Posterior vena cava (tissue), 2 donors: ENCODE data around the gene GOLGA8N. TPM values are rescaled to one million over a fixed set of nuclear protein-coding genes. Genes with fewer than 3 reads are reported as not detected.
"Not testable (repeated sequence)": the region's sequence is repeated elsewhere in the genome, so short reads cannot be mapped to it uniquely, and the experiment has no call there.

Experiments used
- DNase-seq: peaks from one replicate; pipeline ENCODE4 v3.0.0-alpha.2; 2020; ENCODE audit warnings: low spot score
- intact Hi-C, 2 donors: fragments of 100-400 bp; cut with DNase I; formaldehyde crosslinking; loops; one replicate each; pipeline versions ENCODE4 v1.14.1 to v1.14.2; 2022 to 2023
- long read RNA-seq, 2 donors: library from polyadenylated mRNA; unstranded; transcript quantifications; one replicate each; pipeline ENCODE4 v2.0.0, GENCODE V29; 2020 to 2021
- total RNA-seq, 2 donors: library from RNA; stranded (reverse); fragmentation: NEBNext Ultra II Directional; extraction: Animal tissue kit (Norgen Biotek cat#: 25700); gene quantifications; one replicate each; pipeline ENCODE4 v1.2.1, GENCODE V29; 2021
- donor health status: DM: yes; HTN: yes; CAD: no.
- donor health status: DM: yes; HTN: yes; CAD: no.

The GOLGA8N gene
- total RNA-seq, result 10 to 100 TPM; 11.9 to 19.4 TPM
- long read RNA-seq, donor 1, partial matches to known transcripts, result 0 of 2 reads
- long read RNA-seq, donor 1, other reads (novel, unspliced or antisense), result 2 of 2 reads
- long read RNA-seq, donor 2, result 0 reads

DNA sequence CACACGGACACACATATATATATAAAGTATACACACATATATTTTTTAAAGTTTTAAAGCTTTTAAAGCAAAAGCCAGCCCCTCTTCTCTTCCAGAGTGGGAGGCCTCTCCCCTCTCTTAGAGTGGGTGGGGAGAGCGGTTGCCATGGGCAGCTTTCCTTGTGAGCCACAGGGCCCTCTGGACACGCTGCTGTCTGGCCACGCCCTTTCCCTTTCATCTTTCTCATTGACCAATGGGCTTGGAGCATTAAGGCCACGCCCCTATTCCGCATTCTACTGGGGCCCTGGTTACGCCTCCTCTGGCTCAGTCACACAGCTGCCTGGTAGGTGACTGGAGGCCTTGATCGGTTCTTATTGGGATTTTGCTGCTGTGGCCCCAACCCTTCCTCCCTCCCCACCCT is at the start of gene GOLGA8N:
Gene GOLGA8N (plus strand): TSS at position 306 of the 400 bp plus-strand sequence.
- DNase-seq, intact Hi-C loops: not testable (repeated sequence)

DNA sequence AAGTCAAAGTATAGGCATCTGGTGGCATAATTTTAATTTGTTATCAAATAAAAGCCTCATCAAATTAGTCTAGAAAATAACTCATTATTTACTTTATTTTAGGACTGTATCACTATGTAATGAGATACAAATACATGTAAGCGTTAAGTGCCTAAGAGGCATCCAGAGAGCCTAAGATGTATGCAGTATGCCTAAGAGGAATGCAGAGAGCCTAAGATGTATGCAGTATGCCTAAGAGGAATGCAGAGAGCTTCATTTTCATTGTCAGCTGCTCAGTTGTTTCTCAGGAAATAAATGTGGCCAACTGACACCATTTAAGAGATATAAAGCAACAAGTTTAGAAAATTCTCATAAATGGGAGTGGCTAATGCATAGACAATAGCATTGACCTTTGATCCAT is 49.8 kb upstream of the GOLGA8N start:
- intact Hi-C loops, DNase-seq: not testable (repeated sequence)

DNA sequence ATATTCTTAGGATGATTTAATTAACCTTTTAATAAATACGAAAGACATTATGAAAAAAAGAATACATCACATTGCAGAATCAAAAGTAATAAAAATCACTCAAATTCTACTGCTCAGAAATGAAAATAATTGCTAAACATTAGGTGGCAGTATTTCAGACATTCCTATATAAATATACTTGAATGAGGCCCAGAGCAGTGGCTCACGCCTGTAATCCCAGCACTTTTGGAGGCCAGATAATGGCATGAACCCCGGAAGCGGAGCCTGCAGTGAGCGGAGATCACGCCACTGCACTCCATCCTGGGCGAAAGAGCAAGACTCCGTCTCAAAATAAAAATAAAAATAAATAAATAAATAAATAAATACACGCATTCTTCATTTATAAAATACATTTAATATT is 48.1 kb upstream of the GOLGA8N start:
- intact Hi-C loops, DNase-seq: not testable (repeated sequence)

DNA sequence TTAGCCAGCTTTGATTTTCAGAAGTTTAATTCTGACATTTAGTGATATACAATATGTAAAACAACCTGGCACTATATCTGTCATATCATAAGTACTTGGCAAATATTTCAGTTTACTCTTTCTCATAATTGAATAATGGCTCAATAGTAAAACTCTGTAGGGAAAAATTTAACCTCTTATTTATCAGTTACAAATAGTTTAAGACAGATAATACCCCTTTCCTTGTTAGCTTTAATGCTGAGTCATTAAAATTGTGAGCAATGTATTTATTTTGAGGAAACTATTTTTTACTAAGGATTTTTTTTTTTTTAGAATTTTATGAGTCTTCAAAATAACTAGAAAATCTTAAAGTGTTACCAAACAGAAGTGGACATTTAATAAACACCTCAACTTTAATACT is 38.7 kb upstream of the GOLGA8N start:
- intact Hi-C loops, DNase-seq: not testable (repeated sequence)

DNA sequence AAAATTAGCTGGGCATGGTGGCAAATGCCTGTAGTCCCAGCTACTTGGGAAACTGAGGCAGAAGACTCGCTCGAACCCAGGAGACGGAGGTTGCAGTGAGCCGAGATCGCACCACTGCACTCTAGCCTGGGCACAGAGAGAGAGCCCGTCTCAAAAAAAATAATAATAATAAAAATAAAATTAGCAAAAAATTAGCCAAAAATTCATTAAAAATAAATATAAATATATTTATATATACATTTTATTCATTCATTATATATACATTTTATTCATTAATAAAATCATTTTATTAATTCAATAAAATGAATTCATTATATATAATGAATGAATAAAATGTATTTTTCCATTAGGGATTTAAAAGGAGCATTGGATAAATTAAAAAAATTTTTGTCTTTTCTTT is 31.1 kb upstream of the GOLGA8N start:
- intact Hi-C loops, DNase-seq: not testable (repeated sequence)

DNA sequence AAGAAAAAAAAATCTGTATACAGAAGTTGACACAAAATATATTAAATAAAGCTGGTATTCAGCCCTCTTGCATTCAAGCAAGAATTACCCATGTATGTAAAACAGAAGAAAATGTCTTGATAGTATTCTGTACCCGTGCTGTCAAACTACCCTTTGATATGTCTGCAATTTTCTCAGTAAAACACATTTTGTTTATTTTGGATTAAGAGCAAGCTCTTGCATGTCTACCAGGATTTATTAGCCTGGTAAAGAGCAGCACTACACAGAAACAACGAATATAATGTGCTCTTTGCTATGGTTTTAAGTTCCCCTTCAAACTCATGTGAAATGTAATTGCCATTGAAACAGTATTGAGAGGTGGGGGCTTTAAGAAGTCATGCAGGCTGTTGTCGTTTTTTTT is 24.3 kb upstream of the GOLGA8N start:
- DNase-seq, intact Hi-C loops: not testable (repeated sequence)

DNA sequence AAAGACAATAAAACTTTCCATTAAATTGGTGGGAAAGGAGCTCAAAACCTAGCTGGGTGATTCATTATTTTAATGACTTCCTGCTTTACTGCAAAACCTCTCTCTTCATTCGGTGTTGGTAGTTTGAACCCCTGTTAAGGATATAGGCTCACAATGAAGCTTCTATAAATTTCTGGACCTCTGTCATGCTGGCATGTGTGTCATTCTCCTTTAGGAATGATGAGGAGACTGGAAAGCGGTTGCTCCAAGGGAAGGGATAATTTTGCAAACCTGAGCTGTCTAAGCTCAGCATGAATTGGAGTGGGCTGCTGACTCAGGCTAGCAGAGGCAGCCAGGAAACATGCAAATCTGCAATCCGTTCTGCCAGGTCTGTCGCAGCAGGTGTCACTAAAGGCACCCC is 14.8 kb upstream of the GOLGA8N start:
- DNase-seq, result not testable (repeated sequence)

DNA sequence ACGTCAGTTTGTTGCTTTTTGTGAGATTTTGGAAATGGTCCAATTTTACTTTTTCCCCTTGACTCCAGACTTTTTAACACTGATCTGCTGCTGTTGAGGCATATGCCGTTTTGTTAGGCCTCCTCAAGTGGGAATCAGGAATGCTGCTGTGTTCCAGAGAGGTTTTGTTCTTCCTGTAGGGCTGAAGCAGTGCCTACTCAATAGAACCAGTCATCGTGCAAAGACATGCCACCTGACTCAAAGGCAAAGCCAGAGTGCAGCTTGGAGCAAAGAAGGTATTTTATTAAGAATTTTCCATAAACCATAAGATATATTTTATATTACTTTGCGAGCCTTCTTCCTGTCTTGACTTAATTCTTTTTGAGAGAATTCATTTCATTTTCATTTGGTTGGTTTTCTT is 7.4 kb upstream of the GOLGA8N start:
- DNase-seq, intact Hi-C loops: not testable (repeated sequence)

More for the DNA sequence above, 14.8 kb upstream of the GOLGA8N start:
- intact Hi-C loops, result not testable (repeated sequence)

DNA sequence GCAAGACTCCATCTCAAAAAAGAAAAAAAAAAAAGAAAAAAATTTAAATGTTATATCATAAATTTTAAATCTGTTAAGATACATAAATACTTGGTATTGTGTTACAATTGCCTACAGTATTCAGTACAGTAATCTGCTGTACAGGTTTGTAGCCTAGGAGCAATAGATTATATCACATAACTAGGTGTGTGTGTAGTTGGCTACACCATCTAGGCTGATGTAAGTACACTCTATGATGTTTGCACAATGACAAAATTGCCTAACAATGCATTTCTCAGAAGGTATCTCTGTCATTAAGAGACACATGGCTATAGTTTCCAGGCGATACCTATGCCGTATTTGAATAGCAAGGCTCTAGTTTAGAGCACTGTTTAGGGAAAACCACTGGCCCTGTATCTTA is 16.3 kb downstream of the GOLGA8N start:
- DNase-seq, intact Hi-C loops: not testable (repeated sequence)

DNA sequence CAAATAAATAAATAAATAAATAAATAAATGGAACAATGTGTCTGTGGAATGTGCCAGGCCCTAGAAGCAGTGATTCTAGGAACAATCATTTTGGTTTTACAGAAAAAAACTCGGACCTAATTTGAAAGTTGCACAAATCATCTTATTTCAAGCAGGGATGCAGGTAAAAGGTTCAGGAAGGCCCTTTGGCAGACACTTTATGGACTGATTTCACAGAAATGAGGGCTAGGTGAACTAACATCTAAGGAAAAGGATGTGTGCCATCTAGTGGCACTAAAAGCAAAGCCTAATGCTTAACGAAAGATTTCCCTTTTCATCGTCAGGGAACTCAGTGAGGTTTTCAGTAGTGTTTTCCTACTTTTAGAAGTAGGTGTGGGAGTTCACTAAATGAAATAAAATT is 17.5 kb downstream of the GOLGA8N start:
- DNase-seq, intact Hi-C loops: not testable (repeated sequence)

DNA sequence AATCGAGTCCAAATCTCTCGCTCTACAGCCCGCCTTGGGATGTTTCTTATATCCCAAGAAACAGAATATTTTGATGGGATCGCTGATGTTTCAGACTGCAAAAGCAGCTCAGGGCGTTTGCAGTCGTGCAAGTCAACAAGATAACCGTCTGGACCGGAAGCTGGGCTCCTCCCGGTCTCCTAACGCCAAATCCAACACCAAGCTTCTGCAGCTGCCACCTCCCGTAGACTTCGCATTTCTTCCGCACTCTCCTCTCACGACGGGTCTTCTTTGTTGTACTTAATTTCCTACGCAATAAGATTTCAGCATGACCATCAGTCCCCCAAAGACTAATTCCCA is 21.4 kb downstream of the GOLGA8N start:
- DNase-seq, result peak; percentile 81
- intact Hi-C loops, result not testable (repeated sequence)

DNA sequence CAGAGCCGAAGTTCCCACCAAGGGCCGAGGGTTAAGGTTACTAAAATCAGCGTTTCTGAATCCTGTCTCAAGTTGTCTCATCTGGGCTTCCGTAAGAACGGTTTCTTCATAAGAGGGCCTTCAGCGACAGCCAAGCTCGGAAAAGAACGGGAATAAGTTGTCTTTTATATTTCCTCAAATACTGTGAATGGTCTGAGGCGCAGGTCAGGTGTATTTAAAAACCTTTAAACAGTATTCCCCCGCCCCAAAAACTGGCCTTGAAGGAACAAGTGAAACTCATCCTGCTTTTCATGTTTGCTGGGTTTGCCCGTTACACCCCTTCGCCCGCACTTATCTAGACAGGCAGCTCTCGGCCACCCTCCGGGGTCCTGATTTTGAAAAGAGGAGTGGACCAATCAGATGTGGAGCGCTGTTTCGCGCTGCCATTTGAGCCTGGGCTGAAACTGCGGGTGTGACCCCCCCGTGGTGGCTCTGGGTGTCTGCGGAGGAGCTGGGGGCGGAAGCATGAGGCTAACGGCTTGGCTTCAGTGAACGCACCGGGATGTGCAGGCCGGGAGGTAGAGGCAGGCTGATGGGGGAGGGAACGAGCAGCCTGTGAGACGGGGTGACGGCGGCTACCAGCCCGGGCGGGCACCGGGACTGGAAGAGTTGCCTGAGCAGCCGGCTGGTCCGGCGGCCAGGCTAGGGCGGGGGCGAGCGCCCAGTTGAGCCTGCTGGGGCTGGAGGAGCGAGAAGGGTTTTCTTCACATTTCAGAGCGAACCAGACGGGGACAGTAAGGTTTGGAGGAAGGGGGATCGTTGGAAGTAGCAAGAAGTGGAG is 22.0 kb downstream of the GOLGA8N start, which contains the start of gene ARHGAP11A:
Gene ARHGAP11A (plus strand): TSS at position 454 of the 820 bp plus-strand sequence. CDS start 708 bp downstream, outside the sequence.
- intact Hi-C loops, result not testable (repeated sequence)
- DNase-seq, result peak; percentile 91

DNA sequence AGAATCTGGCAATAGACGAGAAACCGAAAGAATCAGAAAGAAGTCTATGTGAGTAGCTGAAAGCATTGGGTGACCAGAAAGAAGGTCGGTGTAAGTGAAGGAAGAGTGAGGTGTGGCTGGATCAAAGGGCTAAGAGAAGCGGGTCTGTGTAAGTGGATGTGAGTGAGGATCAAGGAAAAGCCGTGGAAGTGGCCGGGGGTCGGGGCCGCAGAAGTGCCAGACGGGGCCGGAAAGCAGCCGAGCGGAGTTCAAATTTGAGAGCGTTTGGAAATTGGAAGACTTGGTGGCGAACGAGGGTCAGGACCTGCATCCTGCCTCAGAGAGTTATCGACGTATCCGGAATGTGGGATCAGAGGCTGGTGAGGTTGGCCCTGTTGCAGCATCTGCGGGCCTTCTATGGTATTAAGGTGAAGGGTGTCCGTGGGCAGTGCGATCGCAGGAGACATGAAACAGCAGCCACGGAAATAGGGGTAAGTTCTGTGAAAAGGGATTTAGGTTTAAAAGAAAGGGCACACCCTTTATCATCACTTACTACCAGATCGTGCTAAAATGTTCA is 22.7 kb downstream of the GOLGA8N start:
- intact Hi-C loops, DNase-seq: not testable (repeated sequence)

DNA sequence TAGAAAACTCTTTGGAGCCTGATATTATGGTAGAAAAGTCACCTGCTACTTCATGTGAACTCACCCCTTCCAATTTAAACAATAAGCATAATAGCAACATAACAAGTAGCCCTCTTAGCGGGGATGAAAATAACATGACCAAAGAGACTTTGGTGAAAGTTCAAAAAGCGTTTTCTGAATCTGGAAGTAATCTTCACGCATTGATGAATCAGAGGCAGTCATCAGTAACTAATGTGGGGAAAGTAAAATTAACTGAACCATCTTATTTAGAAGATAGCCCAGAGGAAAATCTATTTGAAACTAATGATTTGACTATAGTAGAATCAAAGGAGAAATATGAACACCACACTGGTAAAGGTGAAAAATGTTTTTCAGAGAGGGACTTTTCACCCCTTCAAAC is 43.2 kb downstream of the GOLGA8N start:
- intact Hi-C loops, result no loop called here
- no peak for DNase-seq

DNA sequence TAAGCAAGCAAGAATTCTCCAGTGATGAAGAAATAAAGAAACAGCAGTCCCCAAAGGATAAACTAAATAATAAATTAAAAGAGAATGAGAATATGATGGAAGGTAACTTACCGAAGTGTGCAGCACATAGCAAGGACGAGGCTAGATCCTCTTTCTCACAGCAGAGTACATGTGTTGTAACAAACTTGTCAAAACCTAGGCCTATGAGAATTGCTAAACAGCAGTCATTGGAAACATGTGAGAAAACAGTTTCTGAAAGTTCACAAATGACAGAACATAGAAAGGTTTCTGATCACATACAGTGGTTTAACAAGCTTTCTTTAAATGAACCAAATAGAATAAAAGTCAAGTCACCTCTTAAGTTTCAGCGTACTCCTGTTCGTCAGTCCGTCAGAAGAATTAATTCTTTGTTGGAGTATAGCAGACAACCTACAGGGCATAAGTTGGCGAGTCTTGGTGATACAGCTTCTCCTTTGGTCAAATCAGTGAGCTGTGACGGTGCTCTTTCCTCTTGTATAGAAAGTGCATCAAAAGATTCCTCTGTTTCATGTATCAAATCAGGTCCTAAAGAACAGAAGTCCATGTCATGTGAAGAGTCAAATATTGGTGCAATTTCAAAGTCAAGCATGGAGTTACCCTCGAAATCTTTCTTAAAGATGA is 43.8 kb downstream of the GOLGA8N start:
- intact Hi-C loops, result no loop called here
- no peak for DNase-seq

DNA sequence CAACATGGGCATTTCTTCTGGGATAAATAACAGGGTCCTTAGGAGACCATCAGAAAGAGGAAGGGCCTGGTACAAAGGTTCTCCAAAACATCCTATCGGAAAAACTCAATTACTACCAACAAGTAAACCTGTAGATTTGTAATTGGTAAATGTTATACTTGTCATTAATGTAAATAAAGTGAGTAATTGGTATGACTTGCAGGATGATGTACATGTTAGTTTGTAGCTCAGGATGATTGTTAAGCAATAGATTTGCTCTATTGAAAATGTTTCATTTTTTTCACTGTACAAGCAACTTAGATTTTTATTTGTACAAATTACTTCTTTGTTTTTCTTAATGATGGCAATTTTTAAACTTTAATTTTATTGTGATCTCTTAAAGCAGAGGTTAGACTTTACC is 44.4 kb downstream of the GOLGA8N start:
- DNase-seq, result no peak
- intact Hi-C loops, result no loop called here

DNA sequence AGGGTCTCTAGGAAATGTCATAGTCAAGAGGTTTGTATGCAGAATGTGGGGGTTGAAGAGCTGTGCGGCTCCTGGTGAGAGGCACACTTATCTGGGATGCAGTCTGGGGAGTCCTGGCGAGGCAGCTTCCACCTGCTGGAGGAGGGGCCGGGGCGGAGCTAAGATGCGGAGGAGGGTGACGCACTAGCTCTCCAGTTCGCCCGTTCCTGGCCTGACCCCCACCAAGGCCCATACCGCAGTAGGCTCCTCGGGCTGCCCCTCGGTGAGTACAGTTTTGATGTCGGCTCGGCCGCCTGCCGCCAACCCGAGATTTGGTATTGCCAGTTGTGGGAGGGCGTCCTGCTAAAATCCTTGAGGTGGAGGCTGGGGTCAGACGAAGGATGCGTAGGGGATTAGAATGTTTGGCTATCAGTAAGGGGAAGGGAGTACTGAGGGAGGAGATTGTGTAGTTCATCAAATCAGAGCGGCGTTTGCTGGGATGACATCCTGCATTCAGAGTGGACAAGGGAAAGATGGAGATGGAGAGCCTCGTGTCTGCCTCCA is 48.3 kb downstream of the GOLGA8N start, which contains the start of gene SCG5:
Gene SCG5 (plus strand): TSS at position 194 of the 543 bp plus-strand sequence. CDS start 1,883 bp downstream, outside the sequence.
- peak; percentile 81 for DNase-seq
- intact Hi-C loops, result no loop called here

DNA sequence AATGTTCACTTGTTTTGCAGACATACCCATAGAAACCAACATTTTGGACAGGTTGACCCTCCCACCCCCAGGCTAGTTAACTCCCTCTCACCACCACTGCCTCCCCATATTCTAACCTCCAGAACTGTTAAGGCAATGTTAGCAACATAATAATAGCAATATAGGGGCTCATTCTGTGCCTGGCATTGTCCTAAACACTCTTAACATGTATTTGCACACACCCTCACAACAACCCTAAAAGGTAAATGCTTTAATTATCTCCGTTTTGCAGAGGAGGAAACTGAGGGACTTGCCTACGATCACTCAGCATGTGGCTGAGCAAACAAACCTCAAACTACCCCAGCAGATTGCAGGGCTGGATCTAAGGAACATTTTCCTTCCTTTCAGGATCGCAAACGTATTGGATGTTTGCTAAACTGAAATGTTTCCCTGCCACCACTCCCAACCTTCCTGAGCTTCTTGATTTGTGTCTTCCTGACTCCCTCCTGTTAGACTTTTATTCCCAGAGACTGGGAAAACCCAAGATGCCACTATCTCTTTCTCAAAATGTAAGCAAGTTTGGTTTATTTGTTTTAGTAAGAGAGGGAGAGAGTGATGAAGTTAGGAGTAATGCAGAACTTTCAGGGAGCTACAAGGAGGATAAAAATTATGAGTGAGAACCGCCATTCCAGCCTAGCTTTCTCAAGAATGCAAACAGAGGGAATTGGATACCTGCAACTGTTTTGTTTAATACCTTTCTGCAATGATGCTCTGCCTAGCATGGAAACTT is 49.6 kb downstream of the GOLGA8N start:
- DNase-seq, result no peak
- intact Hi-C loops, result no loop called here

DNA sequence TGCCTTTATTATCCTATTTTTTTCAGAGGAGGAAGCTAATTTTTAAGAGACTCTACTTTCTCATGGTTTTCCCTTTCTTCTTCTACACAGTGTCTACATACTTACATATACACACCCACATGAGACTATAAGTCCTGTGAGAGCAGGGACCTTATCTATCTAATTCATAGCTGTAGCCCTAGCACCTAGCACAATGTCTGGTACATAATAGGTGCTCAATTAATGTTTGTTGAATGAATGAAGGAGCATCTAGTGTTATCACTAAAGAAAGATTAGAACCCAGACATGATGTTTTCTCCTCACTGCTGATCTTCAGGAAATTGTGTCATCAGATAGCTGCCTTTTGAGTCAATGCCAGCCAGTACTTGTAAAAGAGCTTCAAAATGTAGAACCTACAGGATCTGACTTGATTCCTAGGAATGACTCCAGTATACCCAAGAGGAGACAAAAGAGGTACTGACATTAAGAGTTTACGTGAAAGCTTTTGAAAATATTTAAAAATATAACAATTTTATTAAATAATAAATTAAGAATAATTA is 50.7 kb downstream of the GOLGA8N start:
- no peak for DNase-seq
- intact Hi-C loops, result no loop called here
